Posterior vena cava (tissue), 2 donors: Measurements from ENCODE around the gene ITPA. TPM values are rescaled to one million over a fixed set of nuclear protein-coding genes. Genes with fewer than 3 reads are reported as not detected.

Experiments
- DNase-seq: peaks from one replicate; pipeline ENCODE4 v3.0.0-alpha.2; 2020; ENCODE audit warnings: low spot score
- intact Hi-C, 2 donors: fragments of 100-400 bp; cut with DNase I; formaldehyde crosslinking; loops; one replicate each; pipeline versions ENCODE4 v1.14.1 to v1.14.2; 2022 to 2023
- long read RNA-seq, 2 donors: library from polyadenylated mRNA; unstranded; transcript quantifications; one replicate each; pipeline ENCODE4 v2.0.0, GENCODE V29; 2020 to 2021
- total RNA-seq, 2 donors: library from RNA; stranded (reverse); fragmentation: NEBNext Ultra II Directional; extraction: Animal tissue kit (Norgen Biotek cat#: 25700); gene quantifications; one replicate each; pipeline ENCODE4 v1.2.1, GENCODE V29; 2021
- donor health status: DM: yes; HTN: yes; CAD: no.
- donor health status: DM: yes; HTN: yes; CAD: no.

ITPA gene
- total RNA-seq, result 10 to 100 TPM; 31.1 to 33.7 TPM
- long read RNA-seq, donor 1, partial matches to known transcripts, result 2 of 8 reads
- long read RNA-seq, donor 1, other reads (novel, unspliced or antisense), result 1 of 8 reads
- long read RNA-seq, donor 2, transcript ITPA-201 (8 exons, 1,185 nt), result major isoform, 65 of 84 reads
- long read RNA-seq, donor 2, partial matches to known transcripts, result 1 of 84 reads
- long read RNA-seq, donor 2, other reads (novel, unspliced or antisense), result 15 of 84 reads

- intact Hi-C loops, result no loop called here
- DNase-seq, result peak; percentile 86
These were observed at the start of gene ITPA for GRCh38 chr20:3209257-3209945. Gene ITPA (plus strand): TSS chr20:3209498. CDS start chr20:3209552, 54 bp downstream.

- intact Hi-C loops, result no loop called here
- DNase-seq, result no peak
These were observed 48.9 kb upstream of the ITPA start for GRCh38 chr20:3160418-3160817.

- no peak for DNase-seq
- intact Hi-C loops, result no loop called here
These were observed 47.8 kb upstream of the ITPA start for GRCh38 chr20:3161316-3162079.

GRCh38 chr20:3162080-3162611 is 47.2 kb upstream of the ITPA start:
- intact Hi-C loops, result no loop called here
- DNase-seq, result no peak

GRCh38 chr20:3163099-3164042 is 45.9 kb upstream of the ITPA start:
- no peak for DNase-seq
- intact Hi-C loops, result no loop called here

GRCh38 chr20:3164043-3164762 is 45.1 kb upstream of the ITPA start:
- intact Hi-C loops, result no loop called here
- DNase-seq, result no peak

GRCh38 chr20:3164763-3165410 is 44.4 kb upstream of the ITPA start:
- no peak for DNase-seq
- intact Hi-C loops, result no loop called here

- peak; percentile 85 for DNase-seq
These were observed 43.6 kb upstream of the ITPA start for GRCh38 chr20:3165473-3166337.

GRCh38 chr20:3166338-3166912 is 42.9 kb upstream of the ITPA start:
- DNase-seq, result peak; percentile 66

More at GRCh38 chr20:3165473-3166337, 43.6 kb upstream of the ITPA start:
- intact Hi-C loops, result no loop called here

GRCh38 chr20:3166913-3167342 is 42.4 kb upstream of the ITPA start:
- peak; percentile 66 for DNase-seq
- intact Hi-C loops, result no loop called here

More at GRCh38 chr20:3166338-3166912, 42.9 kb upstream of the ITPA start:
- intact Hi-C loops, result no loop called here

GRCh38 chr20:3167738-3168078 is 41.6 kb upstream of the ITPA start:
- intact Hi-C loops, result no loop called here
- no peak for DNase-seq

GRCh38 chr20:3168079-3168828 is 41.0 kb upstream of the ITPA start:
- intact Hi-C loops, result no loop called here
- DNase-seq, result peak; percentile 68

- intact Hi-C loops, result no loop called here
These were observed 40.3 kb upstream of the ITPA start for GRCh38 chr20:3168829-3169590.

GRCh38 chr20:3171391-3172125 is 37.7 kb upstream of the ITPA start:
- intact Hi-C loops, result no loop called here
- peak; percentile 66 for DNase-seq

More at GRCh38 chr20:3168829-3169590, 40.3 kb upstream of the ITPA start:
- DNase-seq, result peak; percentile 37
